22Rv1 (cell line): ENCODE data around the gene SCN1B.

ENCODE experiments used
- ZFX ChIP-seq: fragments of 450-650 bp; IDR thresholded peaks from 2 replicates; pipeline ENCODE4 v1.6.1; 2017; ENCODE audit warnings: antibody characterized with exemption, borderline replicate concordance
- TF ChIP-seq, protein P1 (sequence below): fragments of 450-650 bp; IDR thresholded peaks from 2 replicates; pipeline ENCODE4 v1.5.1; 2017; ENCODE audit warnings: mild to moderate bottlenecking

DNA sequence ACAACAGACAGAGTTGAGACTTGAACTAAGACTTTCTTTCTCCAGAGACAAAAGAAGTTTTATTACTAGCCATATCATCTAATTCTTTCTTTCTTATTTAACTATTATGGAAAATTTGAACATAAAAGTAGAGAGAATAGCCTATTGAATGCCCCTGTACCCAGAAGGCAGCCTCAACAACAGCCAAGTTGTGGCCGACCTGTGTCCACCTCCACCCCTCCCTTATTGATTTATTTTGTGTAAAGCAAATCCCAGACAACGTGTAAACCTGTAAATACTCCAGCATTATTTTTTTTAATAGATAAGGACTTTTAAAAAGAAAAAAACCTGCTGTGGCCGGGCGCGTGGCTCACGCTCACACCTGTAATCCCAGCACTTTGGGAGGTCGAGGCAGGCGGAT is 59.3 kb downstream of the SCN1B start:
- TF ChIP-seq, protein P1, sequence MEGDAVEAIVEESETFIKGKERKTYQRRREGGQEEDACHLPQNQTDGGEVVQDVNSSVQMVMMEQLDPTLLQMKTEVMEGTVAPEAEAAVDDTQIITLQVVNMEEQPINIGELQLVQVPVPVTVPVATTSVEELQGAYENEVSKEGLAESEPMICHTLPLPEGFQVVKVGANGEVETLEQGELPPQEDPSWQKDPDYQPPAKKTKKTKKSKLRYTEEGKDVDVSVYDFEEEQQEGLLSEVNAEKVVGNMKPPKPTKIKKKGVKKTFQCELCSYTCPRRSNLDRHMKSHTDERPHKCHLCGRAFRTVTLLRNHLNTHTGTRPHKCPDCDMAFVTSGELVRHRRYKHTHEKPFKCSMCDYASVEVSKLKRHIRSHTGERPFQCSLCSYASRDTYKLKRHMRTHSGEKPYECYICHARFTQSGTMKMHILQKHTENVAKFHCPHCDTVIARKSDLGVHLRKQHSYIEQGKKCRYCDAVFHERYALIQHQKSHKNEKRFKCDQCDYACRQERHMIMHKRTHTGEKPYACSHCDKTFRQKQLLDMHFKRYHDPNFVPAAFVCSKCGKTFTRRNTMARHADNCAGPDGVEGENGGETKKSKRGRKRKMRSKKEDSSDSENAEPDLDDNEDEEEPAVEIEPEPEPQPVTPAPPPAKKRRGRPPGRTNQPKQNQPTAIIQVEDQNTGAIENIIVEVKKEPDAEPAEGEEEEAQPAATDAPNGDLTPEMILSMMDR: no peak
- TF ChIP-seq ZFX: no peak
